Keratinocyte (primary cell): Measurements from ENCODE around the gene FNTB. TPM values are rescaled to one million over a fixed set of nuclear protein-coding genes. Genes with fewer than 3 reads are reported as not detected.

Experiments
- DNase-seq: peaks from one replicate; pipeline ENCODE4 v3.0.0-alpha.2; 2011; ENCODE audit warnings: low read depth, missing footprints, low spot score
- FAIRE-seq: peaks from 2 replicates; lab custom pipeline; 2011; peaks lifted over from hg19 to GRCh38; lab: Jason Lieb, UNC
- H2AFZ ChIP-seq: 2 replicates; pipeline ENCODE4 v1.6.0; 2012; ENCODE audit warnings: low read length, control low read depth, inconsistent platforms; ENCODE audit not compliant: control insufficient read depth
- H3K27ac ChIP-seq: 2 replicates; pipeline ENCODE4 v1.5.1; 2011; ENCODE audit warnings: low read length; ENCODE audit not compliant: control insufficient read depth, insufficient read depth
- H3K27me3 ChIP-seq: 3 replicates; pipeline ENCODE4 v1.6.0; 2011; ENCODE audit warnings: low read length; ENCODE audit not compliant: control insufficient read depth, insufficient read depth; ENCODE audit errors: extremely low read depth
- H3K36me3 ChIP-seq, 2 experiments: 2 replicates in 1 of 2; 3 replicates in 1 of 2; pipeline ENCODE4 v1.5.1; 2011; ENCODE audit warnings: low read length in 2 of 2, mild to moderate bottlenecking in 1 of 2; ENCODE audit not compliant: control insufficient read depth in 2 of 2, insufficient read depth in 2 of 2; ENCODE audit errors: extremely low read depth in 1 of 2
- H3K4me1 ChIP-seq: 3 replicates; pipeline ENCODE4 v1.5.1; 2011; ENCODE audit warnings: low read length; ENCODE audit not compliant: control insufficient read depth, insufficient read depth; ENCODE audit errors: extremely low read depth
- H3K4me2 ChIP-seq: 3 replicates; pipeline ENCODE4 v1.6.0; 2011; ENCODE audit warnings: low read depth, low read length; ENCODE audit not compliant: control insufficient read depth, insufficient read depth; ENCODE audit errors: extremely low read depth
- H3K4me3 ChIP-seq, 3 experiments: fragments of 200-600 bp in 1 of 3; sonication (generic) in 1 of 3; 2 replicates in 2 of 3; 3 replicates in 1 of 3; pipeline ENCODE4 v1.5.1; 2011 to 2016; ENCODE audit warnings: low read length in 3 of 3, mild to moderate bottlenecking in 3 of 3, control low read depth in 2 of 3, inconsistent platforms in 1 of 3, low read depth in 1 of 3, mixed read lengths in 1 of 3, mixed run types in 1 of 3, moderate library complexity in 1 of 3; ENCODE audit not compliant: control insufficient read depth in 2 of 3, insufficient read depth in 2 of 3; ENCODE audit errors: extremely low read depth in 1 of 3
- H3K79me2 ChIP-seq: 2 replicates; pipeline ENCODE4 v1.6.0; 2012; ENCODE audit warnings: low read length; ENCODE audit not compliant: control insufficient read depth, insufficient read depth
- H3K9ac ChIP-seq: 3 replicates; pipeline ENCODE4 v1.6.0; 2011; ENCODE audit warnings: low read length; ENCODE audit not compliant: control insufficient read depth, insufficient read depth; ENCODE audit errors: extremely low read depth
- H3K9me1 ChIP-seq: 3 replicates; pipeline ENCODE4 v1.6.0; 2011; ENCODE audit warnings: low read length; ENCODE audit not compliant: control insufficient read depth, insufficient read depth; ENCODE audit errors: extremely low read depth
- H3K9me3 ChIP-seq: 2 replicates; pipeline ENCODE4 v1.5.1; 2012; ENCODE audit warnings: low read depth, low read length; ENCODE audit not compliant: control insufficient read depth
- H4K20me1 ChIP-seq: 3 replicates; pipeline ENCODE4 v1.6.0; 2011; ENCODE audit warnings: low read length; ENCODE audit not compliant: control insufficient read depth, insufficient read depth; ENCODE audit errors: extremely low read depth
- EZH2 ChIP-seq: IDR thresholded peaks from one replicate; pipeline ENCODE4 v1.6.1; 2012; ENCODE audit warnings: inconsistent platforms, mild to moderate bottlenecking, low read length, moderate library complexity
- dilution Hi-C: fragments of 300-500 bp; cut with MboI; formaldehyde crosslinking; loops from one replicate; pipeline ENCODE4 v1.7.0; 2020; ENCODE audit warnings: low sequenced_read_pairs; ENCODE audit not compliant: extremely low pct_ligation_motif_present
- polyA plus RNA-seq, 5 experiments: library from polyadenylated mRNA; depleted of rRNA in 3 of 5; stranded (reverse) in 3 of 5; stranded (forward) in 1 of 5; unstranded in 1 of 5; fragments of >200 nt; gene quantifications; 1 replicate in 1 of 5; 2 replicates in 3 of 5; 3 replicates in 1 of 5; pipeline versions ENCODE4 v1.2.1 to v1.2.3, GENCODE V29; 2011 to 2012; ENCODE audit warnings: missing spikeins in 2 of 5, low read depth in 1 of 5, low replicate concordance in 1 of 5
- TF ChIP-seq, protein P1 (sequence below), 3 experiments: IDR thresholded peaks in 1 of 3; conservative IDR thresholded peaks in 1 of 3; optimal IDR thresholded peaks in 1 of 3; 2 replicates in 2 of 3; 3 replicates in 1 of 3; pipeline versions ENCODE3 to v1.5.1; 2011; ENCODE audit warnings: low read length in 3 of 3, mild to moderate bottlenecking in 3 of 3, moderate library complexity in 2 of 3, control low read depth in 1 of 3, inconsistent platforms in 1 of 3; ENCODE audit not compliant: insufficient read depth in 2 of 3; ENCODE audit errors: extremely low read depth in 1 of 3

FNTB gene
- polyA plus RNA-seq, 1 donor (not counting 4 experiments of a cell fraction or from before 2014, with no cell fraction given): 10.1 TPM

DNA sequence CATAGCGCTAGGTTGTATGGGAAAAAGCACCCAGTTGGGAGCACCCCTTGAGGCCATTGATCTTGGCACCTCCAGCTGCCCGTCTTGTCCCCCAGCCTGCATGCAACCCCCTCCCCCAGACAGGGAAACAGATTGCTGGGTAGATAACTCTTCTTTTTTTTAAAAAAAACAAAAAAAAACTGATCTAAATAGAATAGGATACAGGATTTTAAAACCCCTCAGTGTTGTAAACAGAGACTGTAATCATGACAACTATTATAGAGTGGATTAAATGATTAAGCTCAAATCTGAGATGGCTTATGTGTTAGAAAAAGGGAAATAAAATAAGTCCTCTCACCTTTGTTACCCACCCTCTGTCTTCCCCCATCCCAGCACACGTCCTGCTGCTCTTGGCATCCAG, 66.8 kb downstream of the FNTB start:
- Histone ChIP-seq H3K9me3 (no peaks in the 10 kb centered on the region), H4K20me1 (no peaks in the 10 kb centered on the region), H3K9me1 (no peaks in the 10 kb centered on the region), H2AFZ (no peak overlapping the region), H3K27ac (no peak overlapping the region), H3K27me3 (no peaks in the 10 kb centered on the region), H3K4me1 (peaks cover 2% of the 10 kb centered on the region), H3K79me2 (no peaks in the 10 kb centered on the region), H3K9ac (no peak overlapping the region), H3K36me3 (peaks cover 0 to 9% of the 10 kb centered on the region in 2 experiments), H3K4me3 (no peak overlapping the region), H3K4me2 (no peak overlapping the region)
- TF ChIP-seq, protein P1, sequence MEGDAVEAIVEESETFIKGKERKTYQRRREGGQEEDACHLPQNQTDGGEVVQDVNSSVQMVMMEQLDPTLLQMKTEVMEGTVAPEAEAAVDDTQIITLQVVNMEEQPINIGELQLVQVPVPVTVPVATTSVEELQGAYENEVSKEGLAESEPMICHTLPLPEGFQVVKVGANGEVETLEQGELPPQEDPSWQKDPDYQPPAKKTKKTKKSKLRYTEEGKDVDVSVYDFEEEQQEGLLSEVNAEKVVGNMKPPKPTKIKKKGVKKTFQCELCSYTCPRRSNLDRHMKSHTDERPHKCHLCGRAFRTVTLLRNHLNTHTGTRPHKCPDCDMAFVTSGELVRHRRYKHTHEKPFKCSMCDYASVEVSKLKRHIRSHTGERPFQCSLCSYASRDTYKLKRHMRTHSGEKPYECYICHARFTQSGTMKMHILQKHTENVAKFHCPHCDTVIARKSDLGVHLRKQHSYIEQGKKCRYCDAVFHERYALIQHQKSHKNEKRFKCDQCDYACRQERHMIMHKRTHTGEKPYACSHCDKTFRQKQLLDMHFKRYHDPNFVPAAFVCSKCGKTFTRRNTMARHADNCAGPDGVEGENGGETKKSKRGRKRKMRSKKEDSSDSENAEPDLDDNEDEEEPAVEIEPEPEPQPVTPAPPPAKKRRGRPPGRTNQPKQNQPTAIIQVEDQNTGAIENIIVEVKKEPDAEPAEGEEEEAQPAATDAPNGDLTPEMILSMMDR (optimal IDR thresholded peaks at IDR 0.05 in 1 of 3, IDR thresholded peaks at IDR 0.05 in 1 of 3, conservative IDR thresholded peaks at IDR 0.05 in 1 of 3; ENCODE audit: extremely low read depth in 1 of 3, insufficient read depth in 2 of 3, low read length in 3 of 3): no peak
- TF ChIP-seq EZH2: no peak
- FAIRE-seq (no peak), DNase-seq (no peak)
- dilution Hi-C loops: no loop called here

DNA sequence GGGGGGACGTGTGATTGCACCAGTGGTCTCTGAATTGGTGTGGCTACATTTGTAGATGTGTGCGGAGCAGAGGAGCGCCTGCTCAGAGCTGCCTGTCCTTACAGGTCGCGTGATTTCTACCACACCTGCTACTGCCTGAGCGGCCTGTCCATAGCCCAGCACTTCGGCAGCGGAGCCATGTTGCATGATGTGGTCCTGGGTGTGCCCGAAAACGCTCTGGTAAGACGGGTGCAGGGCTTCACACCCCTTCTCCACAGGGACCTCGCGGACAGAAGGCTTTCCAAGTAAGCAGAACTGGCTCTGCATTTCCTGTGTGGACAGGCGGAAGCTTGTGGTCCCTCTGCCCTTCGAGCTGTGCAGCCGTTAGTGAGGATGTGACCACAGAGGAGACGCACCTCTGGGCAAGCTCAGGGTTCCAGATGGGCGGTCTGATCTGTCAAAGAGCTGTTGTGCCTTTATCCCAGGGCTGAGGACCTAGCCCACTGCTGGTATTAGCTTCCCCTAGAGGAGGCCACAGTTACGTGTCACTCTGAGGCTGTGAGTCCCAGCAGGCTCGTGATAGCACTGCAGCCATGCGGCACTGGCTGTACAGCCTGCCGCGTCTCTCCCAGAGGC, 67.9 kb downstream of the FNTB start:
- no peak for TF ChIP-seq EZH2
- TF ChIP-seq, protein P1 (optimal IDR thresholded peaks at IDR 0.05 in 1 of 3, IDR thresholded peaks at IDR 0.05 in 1 of 3, conservative IDR thresholded peaks at IDR 0.05 in 1 of 3; ENCODE audit: extremely low read depth in 1 of 3, insufficient read depth in 2 of 3, low read length in 3 of 3): no peak
- no peak overlapping the region for H3K4me3 ChIP-seq
- DNase-seq (no peak), FAIRE-seq (no peak)
- H3K36me3 ChIP-seq: peaks cover 0 to 9% of the 10 kb centered on the region in 2 experiments
- H4K20me1 ChIP-seq: no peaks in the 10 kb centered on the region
- no peak overlapping the region for H3K4me2 ChIP-seq
- no peaks in the 10 kb centered on the region for H3K79me2 ChIP-seq
- no peak overlapping the region for H2AFZ ChIP-seq
- H3K27ac ChIP-seq: no peak overlapping the region
- no peaks in the 10 kb centered on the region for H3K27me3 ChIP-seq
- H3K4me1 ChIP-seq: no peaks in the 10 kb centered on the region
- dilution Hi-C loops: no loop called here
- no peaks in the 10 kb centered on the region for H3K9me3 ChIP-seq
- no peak overlapping the region for H3K9ac ChIP-seq
- no peaks in the 10 kb centered on the region for H3K9me1 ChIP-seq
